A549 (cell line): Measurements from ENCODE around the gene MGLL. TPM values are rescaled to one million over a fixed set of nuclear protein-coding genes. Genes with fewer than 3 reads are reported as not detected.

ENCODE experiments used
- ATAC-seq, 2 experiments: fragments of 200-7000 bp in 1 of 2; fragments of >200 bp in 1 of 2; cut with Nextera tagmentation in 1 of 2; cut with Tn5 transposase in 1 of 2; 3 replicates each; pipeline versions ENCODE4 v1.8.0 to v1.9.1; 2018 to 2020; ENCODE audit warnings: mild to moderate bottlenecking in 1 of 2, moderate library complexity in 1 of 2
- CTCF ChIA-PET: fragments of 300-600 bp; sonication (Branson Sonifier 250); formaldehyde crosslinking; extraction: SDS; loops from one replicate; lab custom pipeline; 2021; ENCODE audit warnings: antibody characterized with exemption, inconsistent platforms; lab: Yijun Ruan, JAX
- POLR2A ChIA-PET: fragments of 350-600 bp; formaldehyde crosslinking; extraction: SDS; loops from one replicate; lab custom pipeline; 2021; ENCODE audit warnings: antibody characterized with exemption, inconsistent platforms; lab: Yijun Ruan, JAX
- DNase-seq, 2 experiments: peaks; one replicate each; pipeline versions ENCODE4 v3.0.0 to v3.0.0-alpha.2; 2011 to 2016; ENCODE audit warnings: low read depth in 1 of 2, low spot score in 1 of 2
- FAIRE-seq: peaks from 2 replicates; lab custom pipeline; 2011; peaks lifted over from hg19 to GRCh38; lab: Jason Lieb, UNC
- H3K27ac ChIP-seq, 2 experiments: fragments of >200 bp; sonication (Bioruptor Twin); formaldehyde crosslinking; 3 replicates each; pipeline ENCODE4 v1.5.1; 2016 to 2017
- H3K4me1 ChIP-seq: fragments of >200 bp; sonication (Bioruptor Twin); formaldehyde crosslinking; 3 replicates; pipeline ENCODE4 v1.6.1; 2016
- H3K4me2 ChIP-seq: fragments of >200 bp; sonication (Bioruptor Twin); formaldehyde crosslinking; 3 replicates; pipeline ENCODE4 v1.6.1; 2016
- H3K4me3 ChIP-seq: fragments of >200 bp; sonication (Bioruptor Twin); formaldehyde crosslinking; 3 replicates; pipeline ENCODE4 v1.5.1; 2016
- H3K9me3 ChIP-seq: fragments of >200 bp; sonication (Bioruptor Twin); formaldehyde crosslinking; 3 replicates; pipeline ENCODE4 v1.6.1; 2016
- BHLHE40 ChIP-seq: IDR thresholded peaks from 2 replicates; pipeline ENCODE4 v1.6.1; 2012; ENCODE audit warnings: low read depth, low read length, inconsistent platforms
- CHD4 ChIP-seq: fragments of 200-600 bp; sonication (generic); IDR thresholded peaks from 2 replicates; pipeline ENCODE4 v1.6.1; 2016; ENCODE audit warnings: antibody characterized with exemption, mild to moderate bottlenecking, borderline replicate concordance
- EHMT2 ChIP-seq: fragments of 200-600 bp; sonication (generic); IDR thresholded peaks from 2 replicates; pipeline ENCODE4 v1.6.1; 2016; ENCODE audit warnings: antibody characterized with exemption, low read depth, mild to moderate bottlenecking, moderate library complexity
- GATA3 ChIP-seq: IDR thresholded peaks from 2 replicates; pipeline ENCODE4 v1.6.1; 2012; ENCODE audit warnings: borderline replicate concordance
- HOXA7 ChIP-seq: fragments of 250-450 bp; sonication (Bioruptor Pico); IDR thresholded peaks from 2 replicates; pipeline ENCODE4 v1.5.0; 2020; ENCODE audit warnings: mild to moderate bottlenecking, moderate library complexity
- HOXB5 ChIP-seq: fragments of 250-450 bp; sonication (Bioruptor Pico); IDR thresholded peaks from 2 replicates; pipeline ENCODE4 v1.5.0; 2020; ENCODE audit warnings: mild to moderate bottlenecking, moderate library complexity
- JUN ChIP-seq, 2 experiments: fragments of >200 bp; sonication (Bioruptor Twin); formaldehyde crosslinking; IDR thresholded peaks; 2 replicates in 1 of 2; 3 replicates in 1 of 2; pipeline ENCODE4 v1.6.1; 2016 to 2017
- KDM1A ChIP-seq: fragments of 200-600 bp; sonication (generic); IDR thresholded peaks from 2 replicates; pipeline ENCODE4 v1.6.1; 2016; ENCODE audit warnings: low read depth, mild to moderate bottlenecking
- NPAS2 ChIP-seq: fragments of 250-450 bp; sonication (Bioruptor Pico); IDR thresholded peaks from 2 replicates; pipeline ENCODE4 v1.8.0; 2022; ENCODE audit warnings: mild to moderate bottlenecking, moderate library complexity, borderline replicate concordance
- NR3C1 ChIP-seq: fragments of >200 bp; sonication (Bioruptor Twin); formaldehyde crosslinking; IDR thresholded peaks from 3 replicates; pipeline ENCODE4 v1.6.1; 2017
- POLR2AphosphoS2 ChIP-seq: conservative IDR thresholded peaks from 2 replicates; pipeline ENCODE4 v1.6.1; 2012; ENCODE audit warnings: low read length, improper control_type of control experiment, inconsistent platforms
- RAD21 ChIP-seq, 2 experiments: fragments of >200 bp in 1 of 2; sonication (Bioruptor Twin) in 1 of 2; formaldehyde crosslinking in 1 of 2; IDR thresholded peaks in 1 of 2; conservative IDR thresholded peaks in 1 of 2; 2 replicates in 1 of 2; 3 replicates in 1 of 2; pipeline ENCODE4 v1.6.1; 2012 to 2018; ENCODE audit warnings: inconsistent platforms in 1 of 2
- RARB ChIP-seq: fragments of 250-450 bp; sonication (Bioruptor Pico); IDR thresholded peaks from 2 replicates; pipeline ENCODE4 v1.8.0; 2021; ENCODE audit warnings: mild to moderate bottlenecking, moderate library complexity
- SREBF2 ChIP-seq: fragments of 450-650 bp; IDR thresholded peaks from 2 replicates; pipeline ENCODE4 v1.6.1; 2014; ENCODE audit warnings: mild to moderate bottlenecking, moderate library complexity
- TFCP2L1 ChIP-seq: fragments of 250-450 bp; sonication (Bioruptor Pico); IDR thresholded peaks from 2 replicates; pipeline ENCODE4 v1.5.0; 2021; ENCODE audit warnings: mild to moderate bottlenecking
- ZC3H11A ChIP-seq: fragments of 450-650 bp; IDR thresholded peaks from 2 replicates; pipeline ENCODE4 v1.6.1; 2014; ENCODE audit warnings: antibody characterized with exemption, mild to moderate bottlenecking
- ZNF302 ChIP-seq: fragments of 250-450 bp; sonication (Bioruptor Pico); IDR thresholded peaks from 2 replicates; pipeline ENCODE4 v1.9.0; 2021; ENCODE audit warnings: inconsistent platforms, mild to moderate bottlenecking, moderate library complexity
- ZSCAN20 ChIP-seq: fragments of 250-450 bp; sonication (Bioruptor Pico); IDR thresholded peaks from 2 replicates; pipeline ENCODE4 v1.8.0; 2022; ENCODE audit warnings: mild to moderate bottlenecking, moderate library complexity
- WGBS: methylation state at CpG from one replicate; pipeline ENCODE4 v1.1.6; 2017; ENCODE audit errors: missing lambda C conversion rate; 5-methylcytosine and 5-hydroxymethylcytosine counted together
- polyA plus RNA-seq, 4 experiments: library from polyadenylated mRNA; depleted of rRNA in 3 of 4; stranded (reverse); fragments of >200 nt; fragmentation: RNase III in 1 of 4; extraction: RNeasy Plus Mini Kit Qiagen cat#74134 plus additional on column Dnase treatment in 1 of 4; gene quantifications; 2 replicates in 3 of 4; 3 replicates in 1 of 4; pipeline ENCODE4 v1.2.3, GENCODE V29; 2011 to 2017
- TF ChIP-seq, protein P1 (sequence below): IDR thresholded peaks from 2 replicates; pipeline ENCODE4 v1.6.1; 2012
- TF ChIP-seq, protein P2 (sequence below): fragments of >200 bp; sonication (Bioruptor Twin); formaldehyde crosslinking; IDR thresholded peaks from 2 replicates; pipeline ENCODE4 v1.6.1; 2016
- TF ChIP-seq, protein P3 (sequence below): fragments of >200 bp; sonication (Bioruptor Twin); formaldehyde crosslinking; IDR thresholded peaks from 3 replicates; pipeline ENCODE4 v1.5.1; 2016
- TF ChIP-seq, protein P4 (sequence below): IDR thresholded peaks from 2 replicates; pipeline ENCODE4 v1.6.1; 2012; ENCODE audit warnings: low read depth, borderline replicate concordance
- TF ChIP-seq, protein P5 (sequence below): fragments of 200-600 bp; sonication (generic); IDR thresholded peaks from 2 replicates; pipeline ENCODE4 v1.6.1; 2016; ENCODE audit warnings: antibody characterized with exemption, mild to moderate bottlenecking, moderate library complexity
- TF ChIP-seq, protein P6 (sequence below): fragments of 250-450 bp; sonication (Bioruptor Pico); IDR thresholded peaks from 2 replicates; pipeline ENCODE4 v1.5.0; 2020; ENCODE audit warnings: low read depth, mild to moderate bottlenecking, moderate library complexity

The MGLL gene
- polyA plus RNA-seq, 2 of the 4 experiments (the other 2 are of a cell fraction), result 38.5 to 41.5 TPM

DNA sequence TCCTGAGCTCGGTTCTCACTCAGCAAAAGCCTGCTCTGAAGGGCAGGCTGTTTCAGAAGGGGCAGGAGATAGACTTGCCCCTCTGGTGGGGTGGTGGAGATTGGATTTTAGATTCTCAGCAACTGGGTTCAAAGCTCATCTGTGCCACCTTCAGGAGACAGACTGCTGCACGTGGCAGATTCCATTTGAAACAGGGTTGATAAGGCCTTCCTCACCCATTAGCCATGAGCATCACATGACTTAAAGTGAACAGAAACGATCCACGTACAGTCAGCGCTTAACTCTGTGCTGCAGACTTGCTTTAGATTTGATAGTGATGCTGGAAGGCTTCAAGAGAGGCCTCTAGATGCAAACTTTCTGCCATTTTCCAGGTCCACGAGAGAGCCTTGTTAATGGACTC is 35.0 kb upstream of the MGLL start:
- 77% methylated on average over 5 of the region's 6 CpGs for WGBS
- CTCF ChIA-PET, result no interaction called here

DNA sequence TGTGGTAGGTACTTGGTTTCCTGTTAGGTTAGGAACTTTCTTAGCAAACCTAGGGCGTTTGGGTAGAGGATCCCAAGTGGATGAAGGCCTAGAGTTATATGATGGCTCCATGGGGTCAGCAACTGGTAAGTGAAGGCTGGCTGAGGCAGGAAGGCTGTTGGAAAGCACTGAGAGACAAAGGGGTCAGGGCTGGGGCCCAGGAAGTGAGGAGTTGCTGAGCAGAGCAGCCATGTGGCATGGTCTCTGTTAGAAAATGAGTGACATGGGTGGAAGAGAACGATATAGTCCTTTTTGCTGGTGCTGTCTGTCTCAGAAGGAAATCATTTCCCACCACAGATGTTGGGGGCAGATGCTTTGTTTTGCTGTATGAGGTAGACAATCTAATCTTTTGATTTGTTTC is 34.5 kb upstream of the MGLL start:
- FAIRE-seq (no peak), ATAC-seq (no peak), DNase-seq (no peak)
- TF ChIP-seq, protein P1, sequence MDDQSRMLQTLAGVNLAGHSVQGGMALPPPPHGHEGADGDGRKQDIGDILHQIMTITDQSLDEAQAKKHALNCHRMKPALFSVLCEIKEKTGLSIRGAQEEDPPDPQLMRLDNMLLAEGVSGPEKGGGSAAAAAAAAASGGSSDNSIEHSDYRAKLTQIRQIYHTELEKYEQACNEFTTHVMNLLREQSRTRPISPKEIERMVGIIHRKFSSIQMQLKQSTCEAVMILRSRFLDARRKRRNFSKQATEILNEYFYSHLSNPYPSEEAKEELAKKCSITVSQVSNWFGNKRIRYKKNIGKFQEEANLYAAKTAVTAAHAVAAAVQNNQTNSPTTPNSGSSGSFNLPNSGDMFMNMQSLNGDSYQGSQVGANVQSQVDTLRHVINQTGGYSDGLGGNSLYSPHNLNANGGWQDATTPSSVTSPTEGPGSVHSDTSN, result no peak
- no peak for TF ChIP-seq NPAS2 (CRISPR knock-in tag)
- TF ChIP-seq RARB (CRISPR knock-in tag), result no peak
- TF ChIP-seq, protein P2, sequence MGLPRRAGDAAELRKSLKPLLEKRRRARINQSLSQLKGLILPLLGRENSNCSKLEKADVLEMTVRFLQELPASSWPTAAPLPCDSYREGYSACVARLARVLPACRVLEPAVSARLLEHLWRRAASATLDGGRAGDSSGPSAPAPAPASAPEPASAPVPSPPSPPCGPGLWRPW, result no peak
- no peak for TF ChIP-seq BHLHE40
- TF ChIP-seq KDM1A, result no peak
- no peak for TF ChIP-seq ZC3H11A
- no peak for TF ChIP-seq SREBF2
- TF ChIP-seq ZSCAN20 (CRISPR knock-in tag), result no peak
- no peak for TF ChIP-seq CHD4
- TF ChIP-seq, protein P3, sequence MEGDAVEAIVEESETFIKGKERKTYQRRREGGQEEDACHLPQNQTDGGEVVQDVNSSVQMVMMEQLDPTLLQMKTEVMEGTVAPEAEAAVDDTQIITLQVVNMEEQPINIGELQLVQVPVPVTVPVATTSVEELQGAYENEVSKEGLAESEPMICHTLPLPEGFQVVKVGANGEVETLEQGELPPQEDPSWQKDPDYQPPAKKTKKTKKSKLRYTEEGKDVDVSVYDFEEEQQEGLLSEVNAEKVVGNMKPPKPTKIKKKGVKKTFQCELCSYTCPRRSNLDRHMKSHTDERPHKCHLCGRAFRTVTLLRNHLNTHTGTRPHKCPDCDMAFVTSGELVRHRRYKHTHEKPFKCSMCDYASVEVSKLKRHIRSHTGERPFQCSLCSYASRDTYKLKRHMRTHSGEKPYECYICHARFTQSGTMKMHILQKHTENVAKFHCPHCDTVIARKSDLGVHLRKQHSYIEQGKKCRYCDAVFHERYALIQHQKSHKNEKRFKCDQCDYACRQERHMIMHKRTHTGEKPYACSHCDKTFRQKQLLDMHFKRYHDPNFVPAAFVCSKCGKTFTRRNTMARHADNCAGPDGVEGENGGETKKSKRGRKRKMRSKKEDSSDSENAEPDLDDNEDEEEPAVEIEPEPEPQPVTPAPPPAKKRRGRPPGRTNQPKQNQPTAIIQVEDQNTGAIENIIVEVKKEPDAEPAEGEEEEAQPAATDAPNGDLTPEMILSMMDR, result no peak
- no peak for TF ChIP-seq POLR2AphosphoS2
- no peak overlapping the region for H3K4me3 ChIP-seq
- ChIA-PET CTCF (no interaction called here), POLR2A (no interaction called here)
- no peak overlapping the region for H3K27ac ChIP-seq
- H3K4me2 ChIP-seq, result no peak overlapping the region
- no peaks in the 10 kb centered on the region for H3K9me3 ChIP-seq
- 75% methylated on average over 2 of the region's 2 CpGs for WGBS
- H3K4me1 ChIP-seq, result no peaks in the 10 kb centered on the region

More for the DNA sequence above, 35.0 kb upstream of the MGLL start:
- Histone ChIP-seq H3K4me3 (no peak overlapping the region), H3K4me2 (no peak overlapping the region), H3K27ac (no peak overlapping the region), H3K9me3 (no peaks in the 10 kb centered on the region), H3K4me1 (no peaks in the 10 kb centered on the region)
- ATAC-seq (no peak; a peak in 1 of 6 replicates), FAIRE-seq (no peak), DNase-seq (peak in 1 of 2 experiments; percentile 30)
- POLR2A ChIA-PET, result no interaction called here
- TF ChIP-seq RAD21 (conservative IDR thresholded peaks at IDR 0.05 in 1 of 2, IDR thresholded peaks at IDR 0.05 in 1 of 2), result peak; percentile 20 to 40; a peak in 2 of 5 replicates
- TF ChIP-seq, protein P4, sequence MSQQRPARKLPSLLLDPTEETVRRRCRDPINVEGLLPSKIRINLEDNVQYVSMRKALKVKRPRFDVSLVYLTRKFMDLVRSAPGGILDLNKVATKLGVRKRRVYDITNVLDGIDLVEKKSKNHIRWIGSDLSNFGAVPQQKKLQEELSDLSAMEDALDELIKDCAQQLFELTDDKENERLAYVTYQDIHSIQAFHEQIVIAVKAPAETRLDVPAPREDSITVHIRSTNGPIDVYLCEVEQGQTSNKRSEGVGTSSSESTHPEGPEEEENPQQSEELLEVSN, result no peak

DNA sequence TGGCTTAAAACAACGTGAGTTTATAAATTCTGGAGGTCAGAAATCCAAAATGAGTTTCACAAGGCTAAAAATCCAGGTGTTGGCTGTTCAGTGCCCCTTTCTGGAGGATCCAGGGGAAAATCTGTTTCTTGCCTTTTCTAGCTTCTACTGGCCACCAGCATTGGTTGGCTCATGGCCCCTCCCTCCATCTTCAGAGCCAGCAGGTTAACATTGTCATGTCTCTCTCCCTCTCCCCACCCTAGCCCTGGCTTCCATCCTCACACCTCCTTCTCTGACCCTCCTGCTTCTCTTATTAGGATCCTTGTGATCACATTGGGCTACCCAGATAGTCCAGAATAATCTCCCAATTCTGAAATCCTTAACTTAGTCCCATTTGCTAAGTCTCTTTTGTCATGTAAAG is 32.9 kb upstream of the MGLL start:
- no peak overlapping the region for H3K4me3 ChIP-seq
- FAIRE-seq, result no peak
- WGBS, result 41% methylated on average over 1 of the region's 1 CpG
- no peak overlapping the region for H3K27ac ChIP-seq
- H3K4me1 ChIP-seq, result no peaks in the 10 kb centered on the region
- ChIA-PET CTCF (no interaction called here), POLR2A (no interaction called here)
- H3K9me3 ChIP-seq, result no peaks in the 10 kb centered on the region
- DNase-seq, result no peak
- H3K4me2 ChIP-seq, result no peak overlapping the region
- no peak for ATAC-seq
- TF ChIP-seq NR3C1, result no peak
- no peak for TF ChIP-seq TFCP2L1
- TF ChIP-seq JUN (IDR thresholded peaks at IDR 0.05), result no peak
- TF ChIP-seq KDM1A, result no peak
- no peak for TF ChIP-seq GATA3
- TF ChIP-seq BHLHE40, result no peak
- no peak for TF ChIP-seq ZNF302 (CRISPR knock-in tag)
- TF ChIP-seq, protein P5, sequence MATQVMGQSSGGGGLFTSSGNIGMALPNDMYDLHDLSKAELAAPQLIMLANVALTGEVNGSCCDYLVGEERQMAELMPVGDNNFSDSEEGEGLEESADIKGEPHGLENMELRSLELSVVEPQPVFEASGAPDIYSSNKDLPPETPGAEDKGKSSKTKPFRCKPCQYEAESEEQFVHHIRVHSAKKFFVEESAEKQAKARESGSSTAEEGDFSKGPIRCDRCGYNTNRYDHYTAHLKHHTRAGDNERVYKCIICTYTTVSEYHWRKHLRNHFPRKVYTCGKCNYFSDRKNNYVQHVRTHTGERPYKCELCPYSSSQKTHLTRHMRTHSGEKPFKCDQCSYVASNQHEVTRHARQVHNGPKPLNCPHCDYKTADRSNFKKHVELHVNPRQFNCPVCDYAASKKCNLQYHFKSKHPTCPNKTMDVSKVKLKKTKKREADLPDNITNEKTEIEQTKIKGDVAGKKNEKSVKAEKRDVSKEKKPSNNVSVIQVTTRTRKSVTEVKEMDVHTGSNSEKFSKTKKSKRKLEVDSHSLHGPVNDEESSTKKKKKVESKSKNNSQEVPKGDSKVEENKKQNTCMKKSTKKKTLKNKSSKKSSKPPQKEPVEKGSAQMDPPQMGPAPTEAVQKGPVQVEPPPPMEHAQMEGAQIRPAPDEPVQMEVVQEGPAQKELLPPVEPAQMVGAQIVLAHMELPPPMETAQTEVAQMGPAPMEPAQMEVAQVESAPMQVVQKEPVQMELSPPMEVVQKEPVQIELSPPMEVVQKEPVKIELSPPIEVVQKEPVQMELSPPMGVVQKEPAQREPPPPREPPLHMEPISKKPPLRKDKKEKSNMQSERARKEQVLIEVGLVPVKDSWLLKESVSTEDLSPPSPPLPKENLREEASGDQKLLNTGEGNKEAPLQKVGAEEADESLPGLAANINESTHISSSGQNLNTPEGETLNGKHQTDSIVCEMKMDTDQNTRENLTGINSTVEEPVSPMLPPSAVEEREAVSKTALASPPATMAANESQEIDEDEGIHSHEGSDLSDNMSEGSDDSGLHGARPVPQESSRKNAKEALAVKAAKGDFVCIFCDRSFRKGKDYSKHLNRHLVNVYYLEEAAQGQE, result no peak
- TF ChIP-seq, protein P6, sequence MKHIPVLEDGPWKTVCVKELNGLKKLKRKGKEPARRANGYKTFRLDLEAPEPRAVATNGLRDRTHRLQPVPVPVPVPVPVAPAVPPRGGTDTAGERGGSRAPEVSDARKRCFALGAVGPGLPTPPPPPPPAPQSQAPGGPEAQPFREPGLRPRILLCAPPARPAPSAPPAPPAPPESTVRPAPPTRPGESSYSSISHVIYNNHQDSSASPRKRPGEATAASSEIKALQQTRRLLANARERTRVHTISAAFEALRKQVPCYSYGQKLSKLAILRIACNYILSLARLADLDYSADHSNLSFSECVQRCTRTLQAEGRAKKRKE (CRISPR knock-in tag), result no peak
- no peak for TF ChIP-seq HOXB5 (CRISPR knock-in tag)
- no peak for TF ChIP-seq EHMT2
- no peak for TF ChIP-seq HOXA7 (CRISPR knock-in tag)
- no peak for TF ChIP-seq CHD4
- TF ChIP-seq, protein P3, result no peak
